Naive thymus-derived CD4-positive, alpha-beta T cell (primary cell): Measurements from ENCODE around the gene RBMS3. TPM values are rescaled to one million over a fixed set of nuclear protein-coding genes. Genes with fewer than 3 reads are reported as not detected.
A peak's percentile ranks its signal among the peaks of the same experiment; 100 is the strongest.

Source experiments
- ATAC-seq: fragments of 150-1000 bp; cut with Tn5 transposase; 2 replicates; pipeline ENCODE4 v1.10.0; 2021; ENCODE audit warnings: mild to moderate bottlenecking, moderate library complexity
- CTCF ChIA-PET: fragments of 350-600 bp; sonication (Branson Sonifier 250); formaldehyde crosslinking; loops from one replicate; lab custom pipeline; 2021; ENCODE audit warnings: antibody characterized with exemption; lab: Charles Lee
- POLR2A ChIA-PET: fragments of 350-600 bp; sonication (Branson Sonifier 250); formaldehyde crosslinking; loops from one replicate; lab custom pipeline; 2021; ENCODE audit warnings: antibody characterized with exemption, inconsistent platforms; lab: Charles Lee
- DNase-seq, 9 donors: peaks; one replicate each; pipeline versions ENCODE4 v3.0.0 to v3.0.0-alpha.2; 2020 to 2022; ENCODE audit warnings: mixed read lengths in 1 of 9
- H3K27ac ChIP-seq: one replicate; pipeline ENCODE4 v1.7.0; 2013; ENCODE audit warnings: mild to moderate bottlenecking, low read depth, low read length, moderate library complexity
- H3K27me3 ChIP-seq, 2 donors: one replicate each; pipeline ENCODE4 v1.7.0; 2013; ENCODE audit warnings: low read length in 2 of 2, mild to moderate bottlenecking in 2 of 2, moderate library complexity in 2 of 2; ENCODE audit not compliant: control insufficient read depth in 2 of 2, insufficient read depth in 2 of 2
- H3K36me3 ChIP-seq, 3 experiments: 1 replicate in 2 of 3; 2 replicates in 1 of 3; pipeline ENCODE4 v1.7.0; 2013; ENCODE audit warnings: low read length in 3 of 3, mild to moderate bottlenecking in 3 of 3, moderate library complexity in 1 of 3; ENCODE audit not compliant: insufficient read depth in 3 of 3, control insufficient read depth in 2 of 3
- H3K4me1 ChIP-seq, 2 donors: one replicate each; pipeline ENCODE4 v1.7.0; 2013; ENCODE audit warnings: low read length in 2 of 2, mild to moderate bottlenecking in 2 of 2, moderate library complexity in 1 of 2; ENCODE audit not compliant: control insufficient read depth in 2 of 2, insufficient read depth in 2 of 2
- H3K4me3 ChIP-seq: 2 replicates; pipeline ENCODE4 v1.7.0; 2013; ENCODE audit warnings: mild to moderate bottlenecking, low read length
- H3K9me3 ChIP-seq, 3 experiments: 1 replicate in 2 of 3; 2 replicates in 1 of 3; pipeline ENCODE4 v1.7.0; 2013; ENCODE audit warnings: low read length in 3 of 3; ENCODE audit not compliant: control insufficient read depth in 2 of 3
- H3K27ac Mint-ChIP-seq, 9 donors: one replicate each; pipeline ENCODE4 v1.8.0; 2020 to 2022; ENCODE audit warnings: mixed read lengths in 9 of 9, mild to moderate bottlenecking in 8 of 9, moderate library complexity in 5 of 9, inconsistent platforms in 2 of 9
- H3K27me3 Mint-ChIP-seq, 5 donors: one replicate each; pipeline ENCODE4 v1.8.0; 2021 to 2022; ENCODE audit warnings: mixed read lengths in 5 of 5, mild to moderate bottlenecking in 1 of 5
- H3K36me3 Mint-ChIP-seq, 5 donors: one replicate each; pipeline ENCODE4 v1.8.0; 2020 to 2022; ENCODE audit warnings: mixed read lengths in 5 of 5, mild to moderate bottlenecking in 3 of 5, inconsistent platforms in 1 of 5
- H3K4me1 Mint-ChIP-seq, 7 donors: one replicate each; pipeline ENCODE4 v1.8.0; 2020 to 2022; ENCODE audit warnings: mixed read lengths in 7 of 7, mild to moderate bottlenecking in 3 of 7, inconsistent platforms in 1 of 7
- H3K4me3 Mint-ChIP-seq, 10 donors: one replicate each; pipeline ENCODE4 v1.8.0; 2020 to 2022; ENCODE audit warnings: mild to moderate bottlenecking in 10 of 10, mixed read lengths in 10 of 10, moderate library complexity in 6 of 10, inconsistent platforms in 2 of 10
- H3K9me3 Mint-ChIP-seq, 11 donors: one replicate each; pipeline ENCODE4 v1.8.0; 2020 to 2022; ENCODE audit warnings: mixed read lengths in 11 of 11, mild to moderate bottlenecking in 4 of 11, inconsistent platforms in 1 of 11, moderate library complexity in 1 of 11
- intact Hi-C, 2 donors: fragments of 100-400 bp; cut with micrococcal nuclease; formaldehyde crosslinking; loops; one replicate each; pipeline ENCODE4 v1.15.1; 2023
- polyA plus RNA-seq, 2 donors: library from polyadenylated mRNA; unstranded; fragments of 300-500 nt; fragmentation: Illumina TruSeq; gene quantifications; one replicate each; pipeline ENCODE4 v1.2.3, GENCODE V29; 2021
- total RNA-seq, 6 experiments: library from RNA in 5 of 6; stranded (reverse) in 5 of 6; gene quantifications; 1 replicate in 5 of 6; 2 replicates in 1 of 6; pipeline ENCODE4 v1.2.3 and lab custom pipeline; 2021 to 2026

Gene RBMS3
- total and polyA plus RNA-seq, 7 experiments from 2014 or later, result 0.15 to 4.9 (median 0.49) TPM

DNA sequence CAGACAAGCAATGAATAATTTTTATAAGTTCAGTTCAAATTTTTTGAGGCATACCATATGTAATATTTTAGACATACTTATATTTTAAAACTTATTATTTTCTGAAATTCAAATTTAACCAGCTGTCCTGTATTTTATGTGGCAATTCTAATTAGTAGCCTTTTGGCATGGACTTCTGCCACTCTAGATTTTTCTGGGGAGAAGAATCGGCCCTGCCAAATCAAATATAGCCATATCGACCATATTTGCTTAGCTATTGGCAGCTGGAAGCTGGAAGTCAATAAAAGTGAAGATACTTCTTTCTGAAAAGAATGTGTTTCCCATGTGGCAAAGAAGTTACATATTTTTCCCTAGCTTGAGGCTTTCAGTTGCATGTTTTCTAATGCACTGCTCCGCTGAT, 9.4 kb upstream of the RBMS3 start:
- Mint-ChIP-seq H3K36me3 (peaks cover 0 to 3% (median 0%) of the 10 kb centered on the region in 5 donors), H3K9me3 (no peaks in the 10 kb centered on the region), H3K27me3 (no peaks in the 10 kb centered on the region), H3K27ac (no peak overlapping the region), H3K4me1 (peaks cover 0 to 10% (median 0%) of the 10 kb centered on the region in 7 donors), H3K4me3 (no peak overlapping the region)
- no peak for ATAC-seq
- no peaks in the 10 kb centered on the region for H3K9me3 ChIP-seq
- ChIA-PET CTCF (no interaction called here), POLR2A (no interaction called here)
- no peak overlapping the region for H3K4me3 ChIP-seq
- no peak for DNase-seq
- intact Hi-C loops, result no loop called here
- no peaks in the 10 kb centered on the region for H3K27me3 ChIP-seq
- H3K4me1 ChIP-seq, result no peaks in the 10 kb centered on the region
- no peaks in the 10 kb centered on the region for H3K36me3 ChIP-seq
- H3K27ac ChIP-seq, result no peak overlapping the region

DNA sequence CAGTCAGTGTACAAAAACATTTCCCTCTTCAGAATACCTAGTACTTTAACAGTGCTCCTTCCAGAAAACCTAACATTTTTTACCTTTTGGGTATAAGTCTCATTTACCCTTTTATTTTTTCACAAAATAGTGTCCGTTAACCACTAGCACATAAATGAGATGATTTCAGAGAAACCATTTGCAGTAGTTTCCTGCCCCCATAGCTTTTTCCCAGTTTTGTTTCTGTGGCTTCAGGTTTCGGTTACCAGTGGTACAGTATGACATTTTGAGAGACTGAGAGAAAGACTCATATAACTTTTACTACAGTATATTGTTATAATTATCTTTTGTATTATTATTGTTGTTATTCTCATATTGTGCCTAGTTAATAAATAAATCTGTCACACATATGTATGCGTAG, 6.2 kb upstream of the RBMS3 start:
- H3K27ac Mint-ChIP-seq, result peak overlapping the region in 1 of 9 donors; percentile 12
- POLR2A ChIA-PET, result no interaction called here

GRCh38 chr3:29275309-29275708, 5.6 kb upstream of the RBMS3 start:
- Mint-ChIP-seq H3K27me3 (peaks cover 0 to 6% (median 0%) of the 10 kb centered on the region in 5 donors), H3K4me3 (no peak overlapping the region), H3K27ac (no peak overlapping the region), H3K9me3 (no peaks in the 10 kb centered on the region), H3K4me1 (peaks cover 0 to 10% (median under 1%) of the 10 kb centered on the region in 7 donors), H3K36me3 (peaks cover 0 to 5% (median 0%) of the 10 kb centered on the region in 5 donors)
- H3K9me3 ChIP-seq, result no peaks in the 10 kb centered on the region
- H3K36me3 ChIP-seq, result no peaks in the 10 kb centered on the region
- ATAC-seq (no peak), DNase-seq (no peak)
- ChIA-PET CTCF (no interaction called here), POLR2A (no interaction called here)
- no peak overlapping the region for H3K4me3 ChIP-seq
- no peak overlapping the region for H3K27ac ChIP-seq
- intact Hi-C loops, result no loop called here
- H3K27me3 ChIP-seq, result no peaks in the 10 kb centered on the region
- H3K4me1 ChIP-seq, result no peaks in the 10 kb centered on the region

More for the DNA sequence above, 6.2 kb upstream of the RBMS3 start:
- H3K4me3 Mint-ChIP-seq, result no peak overlapping the region
- Histone ChIP-seq H3K4me1 (no peaks in the 10 kb centered on the region), H3K36me3 (no peaks in the 10 kb centered on the region), H3K9me3 (no peaks in the 10 kb centered on the region), H3K27me3 (no peaks in the 10 kb centered on the region), H3K4me3 (no peak overlapping the region), H3K27ac (no peak overlapping the region)
- ATAC-seq, result no peak
- H3K4me1 Mint-ChIP-seq, result peaks cover 0 to 10% (median 0%) of the 10 kb centered on the region in 7 donors
- peaks cover 0 to 5% (median 0%) of the 10 kb centered on the region in 5 donors for H3K36me3 Mint-ChIP-seq
- peaks cover 0 to under 1% (median 0%) of the 10 kb centered on the region in 5 donors for H3K27me3 Mint-ChIP-seq
- CTCF ChIA-PET, result no interaction called here
- DNase-seq, result no peak
- no peaks in the 10 kb centered on the region for H3K9me3 Mint-ChIP-seq
- intact Hi-C loops, result no loop called here

DNA sequence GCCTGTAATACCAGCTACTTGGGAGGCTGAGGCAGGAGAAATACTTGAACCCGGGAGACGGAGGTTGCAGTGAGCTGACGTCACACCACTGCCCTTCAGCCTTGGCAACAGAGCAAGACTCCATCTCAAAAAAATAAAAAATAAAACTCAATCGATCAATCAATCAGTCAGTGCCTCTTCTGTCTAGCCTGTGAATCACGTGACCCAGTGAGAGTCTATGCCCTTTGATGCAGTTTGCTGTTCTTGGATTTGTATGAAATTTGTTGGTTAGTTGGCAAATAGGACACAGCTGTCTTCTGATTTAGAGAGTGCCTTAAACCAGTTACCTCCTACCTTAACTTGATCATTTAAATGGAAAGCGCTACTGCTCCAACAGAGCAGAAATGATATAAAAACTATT, 3.6 kb upstream of the RBMS3 start:
- Mint-ChIP-seq H3K9me3 (no peaks in the 10 kb centered on the region), H3K27ac (no peak overlapping the region), H3K27me3 (peaks cover 5 to 15% (median 10%) of the 10 kb centered on the region in 5 donors), H3K36me3 (peaks cover 0 to 5% (median 0%) of the 10 kb centered on the region in 5 donors), H3K4me1 (peaks cover 17 to 26% (median 19%) of the 10 kb centered on the region in 7 donors), H3K4me3 (no peak overlapping the region)
- ChIA-PET POLR2A (no interaction called here), CTCF (no interaction called here)
- no peaks in the 10 kb centered on the region for H3K27me3 ChIP-seq
- ATAC-seq (no peak), DNase-seq (no peak)
- intact Hi-C loops, result no loop called here
- H3K4me3 ChIP-seq, result no peak overlapping the region
- no peaks in the 10 kb centered on the region for H3K4me1 ChIP-seq
- no peaks in the 10 kb centered on the region for H3K9me3 ChIP-seq
- H3K36me3 ChIP-seq, result no peaks in the 10 kb centered on the region
- H3K27ac ChIP-seq, result no peak overlapping the region

DNA sequence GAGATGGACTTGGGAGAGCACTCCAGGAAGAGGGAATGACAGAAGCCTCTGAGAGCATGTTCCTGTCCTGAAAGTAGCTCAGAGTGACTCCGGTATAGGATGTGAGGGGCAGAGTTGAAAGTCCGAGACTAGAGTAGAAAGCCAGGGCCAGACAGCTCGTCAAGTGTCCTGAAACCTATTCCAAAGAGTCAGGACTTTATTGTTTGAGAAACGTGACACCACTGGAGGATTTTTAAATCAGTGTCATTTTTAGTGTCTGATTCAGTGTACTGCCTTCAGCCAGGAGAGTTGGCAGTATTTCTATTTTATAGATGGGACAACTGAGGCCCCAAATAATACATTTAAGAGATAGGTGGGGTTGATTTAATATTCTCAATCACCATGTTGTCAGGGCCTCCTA, 1.6 kb upstream of the RBMS3 start:
- Histone ChIP-seq H3K4me1 (no peaks in the 10 kb centered on the region), H3K27me3 (no peaks in the 10 kb centered on the region), H3K27ac (no peak overlapping the region), H3K4me3 (no peak overlapping the region), H3K9me3 (no peaks in the 10 kb centered on the region), H3K36me3 (no peaks in the 10 kb centered on the region)
- H3K9me3 Mint-ChIP-seq, result no peaks in the 10 kb centered on the region
- peaks cover 11 to 27% (median 20%) of the 10 kb centered on the region in 5 donors for H3K27me3 Mint-ChIP-seq
- intact Hi-C loops, result no loop called here
- H3K4me1 Mint-ChIP-seq, result peaks cover 17 to 39% (median 31%) of the 10 kb centered on the region in 7 donors
- ATAC-seq, result no peak
- no peak overlapping the region for H3K27ac Mint-ChIP-seq
- ChIA-PET POLR2A (no interaction called here), CTCF (no interaction called here)
- peaks cover 0 to 5% (median 0%) of the 10 kb centered on the region in 5 donors for H3K36me3 Mint-ChIP-seq
- DNase-seq, result no peak
- H3K4me3 Mint-ChIP-seq, result peak overlapping the region in 2 of 10 donors; percentile 5 to 21

- ATAC-seq (no peak), DNase-seq (no peak)
- Histone ChIP-seq H3K27me3 (no peaks in the 10 kb centered on the region), H3K9me3 (no peaks in the 10 kb centered on the region), H3K27ac (no peak overlapping the region), H3K4me1 (no peaks in the 10 kb centered on the region), H3K4me3 (no peak overlapping the region), H3K36me3 (no peaks in the 10 kb centered on the region)
- Mint-ChIP-seq H3K9me3 (no peaks in the 10 kb centered on the region), H3K4me3 (peak overlapping the region in 6 of 10 donors; percentile 50 to 92 (median 86)), H3K36me3 (peaks cover 0 to 2% (median 0%) of the 10 kb centered on the region in 5 donors), H3K27me3 (peaks cover 11 to 27% (median 20%) of the 10 kb centered on the region in 5 donors), H3K27ac (no peak overlapping the region), H3K4me1 (peaks cover 17 to 38% (median 31%) of the 10 kb centered on the region in 7 donors)
- CTCF ChIA-PET, result no interaction called here
- POLR2A ChIA-PET, result no interaction called here
- intact Hi-C loops, result loop anchor here in 1 of 2 donors (5.0 to 10.0 kb wide), 4 partner anchors 75 to 363 kb away; no protein-coding TSS in a partner anchor
Measured at GRCh38 chr3:29279806-29280205, 1.1 kb upstream of the RBMS3 start.

GRCh38 chr3:29281094-29281343, 148 bp downstream of the RBMS3 start:
- Mint-ChIP-seq H3K4me3 (peak overlapping the region; percentile 79 to 94 (median 86)), H3K9me3 (no peaks in the 10 kb centered on the region), H3K4me1 (peaks cover 17 to 38% (median 31%) of the 10 kb centered on the region in 7 donors), H3K27ac (peak overlapping the region in 6 of 9 donors; percentile 22 to 78 (median 68)), H3K27me3 (peaks cover 15 to 33% (median 20%) of the 10 kb centered on the region in 5 donors), H3K36me3 (peaks cover 0 to 2% (median 0%) of the 10 kb centered on the region in 5 donors)
- H3K27me3 ChIP-seq, result no peaks in the 10 kb centered on the region
- intact Hi-C loops, result loop anchor here in 1 of 2 donors (5.0 to 10.0 kb wide), 4 partner anchors 74 to 364 kb away; no protein-coding TSS in a partner anchor
- no peaks in the 10 kb centered on the region for H3K9me3 ChIP-seq
- ChIA-PET CTCF (no interaction called here), POLR2A (no interaction called here)
- no peak overlapping the region for H3K27ac ChIP-seq
- DNase-seq (peak in 2 of 9 donors; percentile 3 to 4), ATAC-seq (no peak)
- peak overlapping the region; percentile 54 for H3K4me3 ChIP-seq
- no peaks in the 10 kb centered on the region for H3K4me1 ChIP-seq
- no peaks in the 10 kb centered on the region for H3K36me3 ChIP-seq
